Lung (tissue), 12 donors: Measurements from ENCODE around the gene DCST1. TPM values are rescaled to one million over a fixed set of nuclear protein-coding genes. Genes with fewer than 3 reads are reported as not detected.

Experiments used
- ATAC-seq: fragments of 200-7000 bp; cut with Tn5 transposase; one replicate; pipeline ENCODE4 v1.9.1; 2020; ENCODE audit warnings: moderate number of reproducible peaks; ENCODE audit not compliant: insufficient read depth, low FRiP score
- DNase-seq, 3 donors: peaks; one replicate each; pipeline ENCODE4 v3.0.0-alpha.2; 2013 to 2017
- H3K27ac ChIP-seq, 2 donors: one replicate each; pipeline ENCODE4 v1.5.1; 2013; ENCODE audit warnings: mild to moderate bottlenecking in 2 of 2, moderate library complexity in 2 of 2, control low read depth in 1 of 2, inconsistent platforms in 1 of 2, low read depth in 1 of 2, low read length in 1 of 2
- H3K27me3 ChIP-seq, 3 donors: one replicate each; pipeline ENCODE4 v1.5.1; 2013; ENCODE audit warnings: low read length in 2 of 3; ENCODE audit not compliant: control insufficient read depth in 3 of 3, insufficient read depth in 3 of 3
- H3K36me3 ChIP-seq, 4 donors: one replicate each; pipeline ENCODE4 v1.5.1; 2013; ENCODE audit warnings: low read length in 4 of 4, mild to moderate bottlenecking in 1 of 4, moderate library complexity in 1 of 4; ENCODE audit not compliant: control insufficient read depth in 4 of 4, insufficient read depth in 4 of 4
- H3K4me1 ChIP-seq, 5 donors: one replicate each; pipeline ENCODE4 v1.5.1; 2013; ENCODE audit warnings: low read length in 5 of 5, mild to moderate bottlenecking in 2 of 5, moderate library complexity in 1 of 5; ENCODE audit not compliant: control insufficient read depth in 5 of 5, insufficient read depth in 5 of 5
- H3K4me3 ChIP-seq: one replicate; pipeline ENCODE4 v1.5.1; 2013; ENCODE audit warnings: mild to moderate bottlenecking, control low read depth, moderate library complexity
- H3K9ac ChIP-seq, 2 donors: one replicate each; pipeline ENCODE4 v1.5.1; 2013; ENCODE audit warnings: low read length in 2 of 2, control low read depth in 1 of 2; ENCODE audit not compliant: insufficient read depth in 1 of 2
- H3K9me3 ChIP-seq, 4 donors: one replicate each; pipeline ENCODE4 v1.5.1; 2013; ENCODE audit warnings: low read length in 3 of 4, mild to moderate bottlenecking in 1 of 4, moderate library complexity in 1 of 4; ENCODE audit not compliant: control insufficient read depth in 4 of 4, insufficient read depth in 3 of 4
- WGBS, 2 donors: extraction: QIAGEN DNeasy Blood & Tissue Kit; methylation state at CpG; one replicate each; pipeline ENCODE4 v1.1.7; 2013; 5-methylcytosine and 5-hydroxymethylcytosine counted together
- polyA plus RNA-seq, 2 donors: library from polyadenylated mRNA; stranded (reverse); fragments of 200-250 nt; gene quantifications; one replicate each; pipeline ENCODE4 v1.2.1, GENCODE V29; 2013
- total RNA-seq, 2 donors: library from RNA; depleted of rRNA in 1 of 2; stranded (reverse); fragments of >200 nt in 1 of 2; gene quantifications; one replicate each; pipeline ENCODE4 v1.2.1, GENCODE V29; 2014 to 2021
- TF ChIP-seq, protein P1 (sequence below): IDR thresholded peaks from 2 replicates; pipeline ENCODE4 v1.5.1; 2012; ENCODE audit warnings: mild to moderate bottlenecking; ENCODE audit errors: control extremely low read depth, extremely low read depth
- donor health status: control.
- donor health status: control.
- donor health status: Bipolar disorder and iron deficiency.
- donor health status: healthy.
- donor health status: DM: yes; HTN: yes; CAD: no.

DCST1 gene
- total and polyA plus RNA-seq, 4 donors: 0.08 to 0.20 TPM; not detected in 2

DNA sequence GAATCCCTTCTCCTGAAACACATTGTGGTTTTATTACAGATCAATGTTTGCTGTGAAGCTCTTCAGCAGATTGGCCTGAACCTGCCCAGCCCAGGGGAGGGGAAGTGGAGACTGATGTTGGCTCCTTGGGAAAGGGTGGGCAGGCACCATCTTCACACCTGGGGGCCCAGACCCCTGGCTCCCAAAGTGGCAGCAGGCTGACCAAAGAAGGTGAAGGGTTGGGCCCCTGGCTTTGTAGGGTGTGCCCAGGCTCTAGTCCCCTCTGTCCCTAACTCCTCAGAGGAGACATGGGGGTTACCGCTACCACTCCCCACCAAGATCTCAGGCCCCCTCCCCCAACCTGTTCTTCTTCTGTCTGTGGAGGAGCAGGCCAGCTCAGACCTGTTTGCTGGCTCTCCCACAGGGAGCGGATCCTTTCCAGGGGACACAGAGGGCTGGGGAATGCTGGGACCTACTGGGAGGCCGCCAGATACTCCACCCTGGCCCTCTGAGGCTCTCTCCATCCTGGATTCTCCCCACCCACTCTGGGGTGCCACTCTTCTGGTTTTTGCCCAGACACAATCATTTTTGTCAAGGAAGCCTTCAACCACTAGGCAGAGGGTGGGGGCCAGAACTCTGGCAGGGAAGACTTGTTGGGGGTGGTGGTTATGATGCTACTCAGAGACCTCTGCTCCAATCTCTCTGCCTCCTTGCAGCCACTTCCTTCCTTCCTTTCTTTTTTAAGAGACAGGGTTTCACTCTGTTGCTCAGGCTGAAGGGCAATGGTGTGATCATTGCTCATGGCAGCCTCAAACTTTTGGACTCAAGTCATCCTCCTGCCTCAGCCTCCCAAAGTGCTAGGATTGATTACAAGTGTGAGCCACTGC is 40.0 kb downstream of the DCST1 start:
- H3K36me3 ChIP-seq: peaks cover 0 to 5% (median 4%) of the 10 kb centered on the region in 4 donors
- H3K4me1 ChIP-seq: peaks cover 2 to 15% (median 6%) of the 10 kb centered on the region in 5 donors
- H3K4me3 ChIP-seq: no peak overlapping the region
- H3K9me3 ChIP-seq: no peaks in the 10 kb centered on the region
- 93 to 95% methylated on average over 3 of the region's 3 CpGs for WGBS, 2 donors
- ATAC-seq (no peak), DNase-seq (no peak)
- H3K27ac ChIP-seq: no peak overlapping the region
- peaks cover 0 to 15% (median 13%) of the 10 kb centered on the region in 3 donors for H3K27me3 ChIP-seq
- H3K9ac ChIP-seq: no peak overlapping the region
- TF ChIP-seq, protein P1, sequence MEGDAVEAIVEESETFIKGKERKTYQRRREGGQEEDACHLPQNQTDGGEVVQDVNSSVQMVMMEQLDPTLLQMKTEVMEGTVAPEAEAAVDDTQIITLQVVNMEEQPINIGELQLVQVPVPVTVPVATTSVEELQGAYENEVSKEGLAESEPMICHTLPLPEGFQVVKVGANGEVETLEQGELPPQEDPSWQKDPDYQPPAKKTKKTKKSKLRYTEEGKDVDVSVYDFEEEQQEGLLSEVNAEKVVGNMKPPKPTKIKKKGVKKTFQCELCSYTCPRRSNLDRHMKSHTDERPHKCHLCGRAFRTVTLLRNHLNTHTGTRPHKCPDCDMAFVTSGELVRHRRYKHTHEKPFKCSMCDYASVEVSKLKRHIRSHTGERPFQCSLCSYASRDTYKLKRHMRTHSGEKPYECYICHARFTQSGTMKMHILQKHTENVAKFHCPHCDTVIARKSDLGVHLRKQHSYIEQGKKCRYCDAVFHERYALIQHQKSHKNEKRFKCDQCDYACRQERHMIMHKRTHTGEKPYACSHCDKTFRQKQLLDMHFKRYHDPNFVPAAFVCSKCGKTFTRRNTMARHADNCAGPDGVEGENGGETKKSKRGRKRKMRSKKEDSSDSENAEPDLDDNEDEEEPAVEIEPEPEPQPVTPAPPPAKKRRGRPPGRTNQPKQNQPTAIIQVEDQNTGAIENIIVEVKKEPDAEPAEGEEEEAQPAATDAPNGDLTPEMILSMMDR: no peak

DNA sequence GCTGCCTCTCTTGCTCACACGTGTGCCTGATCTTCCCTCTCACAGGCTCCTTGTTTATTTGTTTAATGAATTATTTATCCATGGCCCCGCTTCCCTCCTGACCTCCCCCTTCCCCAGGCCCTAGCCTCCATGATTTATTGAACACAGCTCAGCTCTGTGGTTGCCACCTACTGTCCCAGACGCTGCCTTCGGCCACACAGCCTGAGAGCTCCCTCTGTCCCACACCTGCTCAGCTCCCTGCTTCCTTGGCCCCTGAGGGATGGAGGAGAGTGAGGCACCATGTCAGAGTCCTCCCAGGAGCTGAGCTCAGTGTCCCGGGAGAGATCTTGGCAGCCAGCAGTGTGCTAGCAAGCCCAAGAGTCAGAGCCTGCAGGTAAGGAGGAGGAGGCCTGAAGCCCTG is 41.9 kb downstream of the DCST1 start:
- 75 to 78% methylated on average over 5 of the region's 5 CpGs for WGBS, 2 donors
- no peak for DNase-seq
- peaks cover 2 to 26% (median 12%) of the 10 kb centered on the region in 5 donors for H3K4me1 ChIP-seq

DNA sequence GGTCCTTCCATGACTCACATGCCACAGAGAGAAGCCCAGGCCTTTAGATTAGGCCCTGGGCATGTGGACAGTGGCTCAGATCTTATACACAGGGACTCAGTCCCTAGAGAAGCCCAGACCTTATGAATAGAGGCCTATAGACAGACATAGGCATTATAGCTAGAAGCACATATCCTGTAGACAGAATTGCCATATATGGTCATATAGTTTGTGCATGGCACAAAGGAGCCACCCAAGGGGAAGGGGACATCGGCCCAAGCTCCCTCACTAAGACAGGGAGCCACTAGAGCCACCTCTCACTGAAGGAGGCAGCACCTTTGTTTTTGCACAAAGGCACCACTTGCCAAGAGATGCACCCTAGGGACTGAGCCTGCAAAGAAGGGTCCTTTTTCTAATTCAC is 42.7 kb downstream of the DCST1 start:
- 78 to 80% methylated on average over 1 of the region's 1 CpG for WGBS, 2 donors
- no peaks in the 10 kb centered on the region for H3K9me3 ChIP-seq
- no peak overlapping the region for H3K4me3 ChIP-seq
- no peak overlapping the region for H3K9ac ChIP-seq
- ATAC-seq (no peak), DNase-seq (no peak)
- TF ChIP-seq, protein P1: no peak
- H3K27ac ChIP-seq: no peak overlapping the region
- H3K27me3 ChIP-seq: peaks cover 0 to 31% (median 25%) of the 10 kb centered on the region in 3 donors
- H3K4me1 ChIP-seq: peaks cover 0 to 28% (median 5%) of the 10 kb centered on the region in 5 donors
- no peaks in the 10 kb centered on the region for H3K36me3 ChIP-seq

More for the DNA sequence above, 41.9 kb downstream of the DCST1 start:
- Histone ChIP-seq H3K27me3 (peaks cover 0 to 26% (median 18%) of the 10 kb centered on the region in 3 donors), H3K9ac (no peak overlapping the region), H3K27ac (no peak overlapping the region), H3K9me3 (no peaks in the 10 kb centered on the region), H3K36me3 (no peaks in the 10 kb centered on the region), H3K4me3 (no peak overlapping the region)
- TF ChIP-seq, protein P1: no peak
- no peak for ATAC-seq
